Psoas muscle (tissue), 8 donors: ENCODE measurements around the gene MOCOS. TPM values are rescaled to one million over a fixed set of nuclear protein-coding genes. Genes with fewer than 3 reads are reported as not detected.

Experiments used
- ATAC-seq, 4 donors: fragments of 200-7000 bp; cut with Tn5 transposase; one replicate each; pipeline ENCODE4 v1.9.1; 2020; ENCODE audit warnings: moderate library complexity in 3 of 4, mild to moderate bottlenecking in 2 of 4
- DNase-seq, 2 donors: peaks; one replicate each; pipeline ENCODE4 v3.0.0-alpha.2; 2020
- H3K27ac ChIP-seq: fragments of 200-600 bp; one replicate; pipeline ENCODE4 v1.8.0; 2022
- H3K27me3 ChIP-seq, 3 donors: fragments of 200-600 bp in 1 of 3; one replicate each; pipeline versions ENCODE4 v1.6.1 to v1.8.0; 2013 to 2022; ENCODE audit warnings: low read length in 2 of 3, mild to moderate bottlenecking in 2 of 3, moderate library complexity in 1 of 3; ENCODE audit not compliant: insufficient read depth in 3 of 3
- H3K36me3 ChIP-seq, 2 donors: fragments of 200-600 bp in 1 of 2; one replicate each; pipeline versions ENCODE4 v1.6.1 to v1.8.0; 2013 to 2022; ENCODE audit warnings: low read depth in 1 of 2, mild to moderate bottlenecking in 1 of 2, moderate library complexity in 1 of 2; ENCODE audit not compliant: insufficient read depth in 1 of 2
- H3K4me1 ChIP-seq: fragments of 200-600 bp; one replicate; pipeline ENCODE4 v1.8.0; 2022
- H3K4me3 ChIP-seq: fragments of 200-600 bp; one replicate; pipeline ENCODE4 v1.8.0; 2022; ENCODE audit warnings: mild to moderate bottlenecking
- H3K9me3 ChIP-seq: fragments of 200-600 bp; one replicate; pipeline ENCODE4 v1.8.0; 2022
- CTCF ChIP-seq: fragments of 200-600 bp; IDR thresholded peaks from one replicate; pipeline ENCODE4 v1.8.0; 2022; ENCODE audit warnings: antibody characterized with exemption
- WGBS, 3 donors: extraction: QIAGEN DNeasy Blood & Tissue Kit; methylation state at CpG; one replicate each; pipeline versions ENCODE4 v1.1.6 to v1.1.7; 2013; 5-methylcytosine and 5-hydroxymethylcytosine counted together
- intact Hi-C, 2 donors: fragments of 100-400 bp; cut with DNase I; formaldehyde crosslinking; loops; one replicate each; pipeline versions ENCODE4 v1.11.0 to v1.14.2; 2022
- polyA plus RNA-seq, 3 donors: library from polyadenylated mRNA; stranded (reverse); fragments of 200-250 nt; gene quantifications; one replicate each; pipeline ENCODE4 v1.2.3, GENCODE V29; 2013
- total RNA-seq, 4 donors: library from RNA; stranded (reverse); fragmentation: NEBNext Ultra II Directional in 2 of 4; extraction: Animal tissue kit (Norgen Biotek cat#: 25700) in 2 of 4; gene quantifications; one replicate each; pipeline versions ENCODE4 v1.2.1 to v1.2.4, GENCODE V29; 2021 to 2023
- donor health status: healthy with polysubstance abuse.
- donor health status: DM: no; HTN: no; CAD: no; lungs with moderate emphysema.
- donor health status: Bipolar disorder and iron deficiency.
- donor health status: healthy.
- donor health status: DM: yes; HTN: yes; CAD: no.
- donor health status: DM: no; HTN: no; CAD: no.
- donor health status: DM: no; HTN: no; CAD: no.
- donor health status: DM: yes; HTN: yes; CAD: no.

MOCOS gene
- total and polyA plus RNA-seq, 7 donors = 0.30 to 4.8 (median 0.94) TPM

- Histone ChIP-seq H3K36me3 (peaks cover 0 to 2% of the 10 kb centered on the region in 2 donors), H3K4me1 (no peaks in the 10 kb centered on the region), H3K9me3 (no peaks in the 10 kb centered on the region), H3K4me3 (no peak overlapping the region), H3K27me3 (no peaks in the 10 kb centered on the region), H3K27ac (no peak overlapping the region)
- intact Hi-C loops = no loop called here
- 85 to 89% (median 88%) methylated on average over 7 of the region's 7 CpGs for WGBS, 3 donors
- DNase-seq (no peak), ATAC-seq (no peak)
- no peak for TF ChIP-seq CTCF
These were observed 68.8 kb downstream of the MOCOS start for GRCh38 chr18:36256094-36256493.

- DNase-seq (no peak), ATAC-seq (no peak)
- TF ChIP-seq CTCF = no peak
- H3K27me3 ChIP-seq = no peaks in the 10 kb centered on the region
- H3K4me1 ChIP-seq = no peaks in the 10 kb centered on the region
- H3K4me3 ChIP-seq = no peak overlapping the region
- 92 to 93% (median 92%) methylated on average over 1 of the region's 1 CpG for WGBS, 3 donors
- H3K9me3 ChIP-seq = no peaks in the 10 kb centered on the region
- no peaks in the 10 kb centered on the region for H3K36me3 ChIP-seq
- intact Hi-C loops = no loop called here
- no peak overlapping the region for H3K27ac ChIP-seq
These were observed 75.7 kb downstream of the MOCOS start for GRCh38 chr18:36262971-36263370.

- 68 to 86% (median 77%) methylated on average over 8 of the region's 8 CpGs for WGBS, 3 donors
- Histone ChIP-seq H3K27me3 (no peaks in the 10 kb centered on the region), H3K4me1 (no peaks in the 10 kb centered on the region), H3K9me3 (no peaks in the 10 kb centered on the region), H3K36me3 (no peaks in the 10 kb centered on the region), H3K27ac (no peak overlapping the region), H3K4me3 (no peak overlapping the region)
- ATAC-seq (no peak), DNase-seq (no peak)
- no peak for TF ChIP-seq CTCF
- intact Hi-C loops = no loop called here
These were observed 77.0 kb downstream of the MOCOS start for GRCh38 chr18:36264283-36264682.

- no peak overlapping the region for H3K4me3 ChIP-seq
- DNase-seq (no peak), ATAC-seq (no peak)
- H3K27me3 ChIP-seq = no peaks in the 10 kb centered on the region
- H3K36me3 ChIP-seq = no peaks in the 10 kb centered on the region
- no peaks in the 10 kb centered on the region for H3K4me1 ChIP-seq
- TF ChIP-seq CTCF = no peak
- intact Hi-C loops = no loop called here
- H3K27ac ChIP-seq = no peak overlapping the region
- 34 to 47% (median 40%) methylated on average over 5 of the region's 5 CpGs for WGBS, 3 donors
- H3K9me3 ChIP-seq = no peaks in the 10 kb centered on the region
These were observed 77.7 kb downstream of the MOCOS start for GRCh38 chr18:36265015-36265414.

- H3K27ac ChIP-seq = no peak overlapping the region
- DNase-seq (no peak), ATAC-seq (no peak)
- intact Hi-C loops = no loop called here
- no peaks in the 10 kb centered on the region for H3K27me3 ChIP-seq
- H3K4me3 ChIP-seq = no peak overlapping the region
- no peak for TF ChIP-seq CTCF
- H3K9me3 ChIP-seq = no peaks in the 10 kb centered on the region
- no peaks in the 10 kb centered on the region for H3K4me1 ChIP-seq
- no peaks in the 10 kb centered on the region for H3K36me3 ChIP-seq
- WGBS, 3 donors = 87 to 95% (median 89%) methylated on average over 4 of the region's 4 CpGs
These were observed 81.9 kb downstream of the MOCOS start for GRCh38 chr18:36269157-36269556.
